HepG2 (cell line): ENCODE data around the gene RTN4RL2. TPM values are rescaled to one million over a fixed set of nuclear protein-coding genes. Genes with fewer than 3 reads are reported as not detected.
A peak's percentile ranks its signal among the peaks of the same experiment; 100 is the strongest.

Experiments
- ATAC-seq: fragments of 200-7000 bp; cut with Tn5 transposase; 3 replicates; pipeline ENCODE4 v1.9.1; 2020; ENCODE audit warnings: mild to moderate bottlenecking, moderate library complexity
- BruUV-seq: library from RNA; stranded (reverse); fragments of 400-500 nt; replicated peaks from 2 replicates; lab custom pipeline; 2021; lab: Mats Ljungman, UMichigan
- CTCF ChIA-PET: fragments of 300-600 bp; formaldehyde crosslinking; extraction: SDS; loops from one replicate; lab custom pipeline; 2021; ENCODE audit warnings: low total read pairs, inconsistent platforms, low intra/inter-chr PET ratio; lab: Yijun Ruan, JAX
- POLR2A ChIA-PET: fragments of 350-600 bp; sonication (Branson Sonifier 250); formaldehyde crosslinking; loops from one replicate; lab custom pipeline; 2020; ENCODE audit warnings: antibody characterized with exemption, inconsistent platforms; lab: Yijun Ruan, JAX
- DNase-seq: peaks from one replicate; pipeline ENCODE4 v3.0.0-alpha.2; 2015; ENCODE audit warnings: low spot score
- FAIRE-seq: peaks from 3 replicates; lab custom pipeline; 2011; peaks lifted over from hg19 to GRCh38; lab: Jason Lieb, UNC
- H2AFZ ChIP-seq: one replicate; pipeline ENCODE4 v1.6.1; 2011; ENCODE audit warnings: low read length, inconsistent platforms
- H3K27ac ChIP-seq: fragments of 300-600 bp; 3 replicates; pipeline ENCODE4 v1.8.0; 2011; ENCODE audit warnings: mixed run types, mild to moderate bottlenecking, mixed read lengths, low read length, inconsistent platforms; ENCODE audit not compliant: insufficient read depth; ENCODE audit errors: extremely low read length
- H3K27me3 ChIP-seq, 2 experiments: fragments of 200-600 bp in 1 of 2; 2 replicates in 1 of 2; 3 replicates in 1 of 2; pipeline versions ENCODE4 v1.6.0 to v1.8.0; 2011; ENCODE audit warnings: low read length in 2 of 2, mild to moderate bottlenecking in 2 of 2, moderate library complexity in 2 of 2, inconsistent platforms in 1 of 2; ENCODE audit not compliant: insufficient read depth in 2 of 2, control insufficient read depth in 1 of 2
- H3K36me3 ChIP-seq, 2 experiments: fragments of 200-600 bp in 1 of 2; replicated peaks in 1 of 2; 2 replicates in 1 of 2; 3 replicates in 1 of 2; pipeline versions ENCODE4 v1.5.1 to v1.8.0; 2011; ENCODE audit warnings: low read length in 2 of 2, inconsistent platforms in 1 of 2; ENCODE audit not compliant: insufficient read depth in 2 of 2, control insufficient read depth in 1 of 2
- H3K4me1 ChIP-seq: 2 replicates; pipeline ENCODE4 v1.5.1; 2012; ENCODE audit warnings: low read length, inconsistent platforms; ENCODE audit not compliant: insufficient read depth
- H3K4me2 ChIP-seq: 2 replicates; pipeline ENCODE4 v1.6.0; 2011; ENCODE audit warnings: low read depth, low read length, inconsistent platforms
- H3K4me3 ChIP-seq, 3 experiments: fragments of 200-600 bp in 1 of 3; sonication (generic), shearing (Covaris generic) in 1 of 3; replicated peaks in 1 of 3; 2 replicates each; pipeline ENCODE4 v1.5.1; 2011 to 2016; ENCODE audit warnings: low read length in 3 of 3, inconsistent platforms in 2 of 3, low read depth in 2 of 3, mild to moderate bottlenecking in 2 of 3, control low read depth in 1 of 3, mixed read lengths in 1 of 3; ENCODE audit not compliant: insufficient read depth in 1 of 3
- H3K79me2 ChIP-seq: one replicate; pipeline ENCODE4 v1.6.1; 2011; ENCODE audit warnings: low read length, inconsistent platforms; ENCODE audit not compliant: insufficient read depth
- H3K9ac ChIP-seq: 2 replicates; pipeline ENCODE4 v1.6.0; 2011; ENCODE audit warnings: mild to moderate bottlenecking, low read depth, low read length, inconsistent platforms; ENCODE audit not compliant: insufficient read depth
- H3K9me3 ChIP-seq: 2 replicates; pipeline ENCODE4 v1.5.1; 2012; ENCODE audit warnings: mild to moderate bottlenecking, low read length
- H4K20me1 ChIP-seq: 2 replicates; pipeline ENCODE4 v1.6.0; 2011; ENCODE audit warnings: inconsistent platforms, mild to moderate bottlenecking, low read length, moderate library complexity; ENCODE audit not compliant: insufficient read depth
- AGO2 ChIP-seq: fragments of 200-400 bp; formaldehyde crosslinking; optimal IDR thresholded peaks from 2 replicates; pipeline ENCODE3; 2017; ENCODE audit warnings: mild to moderate bottlenecking, low read depth, low read length, moderate library complexity
- AKAP8 ChIP-seq: sonication (generic); formaldehyde crosslinking; IDR thresholded peaks from 2 replicates; pipeline ENCODE4 v1.5.1; 2020; ENCODE audit warnings: mild to moderate bottlenecking, missing genetic modification reagents
- CHD4 ChIP-seq: fragments of 200-600 bp; sonication (generic); IDR thresholded peaks from 2 replicates; pipeline ENCODE4 v1.7.0; 2017; ENCODE audit warnings: mild to moderate bottlenecking, low read length, borderline replicate concordance
- HMG20B ChIP-seq: conservative IDR thresholded peaks from 2 replicates; pipeline ENCODE4 v1.6.1; 2016; ENCODE audit warnings: missing genetic modification reagents, missing compliant biosample characterization
- HNRNPL ChIP-seq: fragments of 200-400 bp; formaldehyde crosslinking; IDR thresholded peaks from 2 replicates; pipeline ENCODE4 v1.6.1; 2017; ENCODE audit warnings: mild to moderate bottlenecking, low read depth, low read length
- ISL2 ChIP-seq: sonication (generic); formaldehyde crosslinking; IDR thresholded peaks from 2 replicates; pipeline ENCODE4 v1.5.0; 2020; ENCODE audit warnings: missing genetic modification reagents
- LCORL ChIP-seq, 2 experiments: fragments of 450-650 bp in 1 of 2; sonication (generic) in 1 of 2; formaldehyde crosslinking in 1 of 2; IDR thresholded peaks; 2 replicates each; pipeline versions ENCODE4 v1.5.0 to v1.6.1; 2017 to 2020; ENCODE audit warnings: antibody characterized with exemption in 1 of 2, missing genetic modification reagents in 1 of 2
- MAFF ChIP-seq: IDR thresholded peaks from 2 replicates; pipeline ENCODE4 v1.6.1; 2011; ENCODE audit warnings: low read depth, low read length, improper control_type of control experiment
- MZF1 ChIP-seq: sonication (generic); formaldehyde crosslinking; IDR thresholded peaks from 2 replicates; pipeline ENCODE4 v1.8.1; 2023; ENCODE audit warnings: mild to moderate bottlenecking, missing genetic modification reagents, borderline replicate concordance
- NFYC ChIP-seq: IDR thresholded peaks from 2 replicates; pipeline ENCODE4 v1.6.1; 2016; ENCODE audit warnings: missing genetic modification reagents, missing compliant biosample characterization
- NRL ChIP-seq: sonication (generic); formaldehyde crosslinking; IDR thresholded peaks from 2 replicates; pipeline ENCODE4 v1.5.0; 2020; ENCODE audit warnings: missing genetic modification reagents, mild to moderate bottlenecking, moderate library complexity, borderline replicate concordance
- SNRNP70 ChIP-seq: fragments of 200-400 bp; formaldehyde crosslinking; IDR thresholded peaks from 2 replicates; pipeline ENCODE4 v1.6.1; 2017; ENCODE audit warnings: mild to moderate bottlenecking, low read depth, low read length, moderate library complexity
- WIZ ChIP-seq: sonication (generic); formaldehyde crosslinking; IDR thresholded peaks from 2 replicates; pipeline ENCODE4 v1.5.1; 2020; ENCODE audit warnings: mild to moderate bottlenecking, missing genetic modification reagents
- ZNF180 ChIP-seq: sonication (generic); formaldehyde crosslinking; IDR thresholded peaks from 2 replicates; pipeline ENCODE4 v1.4.0; 2020; ENCODE audit warnings: low read depth, missing genetic modification reagents, borderline replicate concordance
- ZNF350 ChIP-seq: sonication (generic); formaldehyde crosslinking; IDR thresholded peaks from 2 replicates; pipeline ENCODE4 v1.4.0; 2020; ENCODE audit warnings: mild to moderate bottlenecking, low read depth, missing genetic modification reagents, borderline replicate concordance
- ZNF749 ChIP-seq: sonication (generic); formaldehyde crosslinking; IDR thresholded peaks from 2 replicates; pipeline ENCODE4 v1.8.0; 2022; ENCODE audit warnings: mild to moderate bottlenecking, missing genetic modification reagents, moderate library complexity, borderline replicate concordance
- ZSCAN30 ChIP-seq: sonication (generic); formaldehyde crosslinking; IDR thresholded peaks from 2 replicates; pipeline ENCODE4 v1.5.0; 2020; ENCODE audit warnings: mild to moderate bottlenecking, missing genetic modification reagents
- WGBS: methylation state at CpG from one replicate; pipeline ENCODE4 v1.1.6; 2017; ENCODE audit warnings: low lambda C conversion rate; 5-methylcytosine and 5-hydroxymethylcytosine counted together
- in situ Hi-C: cut with HindIII; loops from 2 replicates; pipeline ENCODE4 v1.10.0; 2017; ENCODE audit warnings: low pct_unique_long_range_greater_than_20kb; ENCODE audit not compliant: extremely low pct_ligation_motif_present
- intact Hi-C: fragments of 100-400 bp; cut with micrococcal nuclease; formaldehyde crosslinking; loops from one replicate; pipeline ENCODE4 v1.10.0; 2022; ENCODE audit not compliant: unreplicated experiment
- polyA plus RNA-seq, 8 experiments: library from polyadenylated mRNA; depleted of rRNA in 3 of 8; stranded (reverse) in 7 of 8; unstranded in 1 of 8; fragments of >200 nt; fragmentation: Illumina TruSeq in 4 of 8; extraction: Trizol in 4 of 8; gene quantifications; 2 replicates each; pipeline versions ENCODE4 v1.2.1 to v1.2.3, GENCODE V29; 2011 to 2016; ENCODE audit warnings: low read depth in 4 of 8, missing spikeins in 1 of 8, mixed read lengths in 1 of 8; ENCODE audit not compliant: insufficient read depth in 1 of 8
- total RNA-seq, 5 experiments: library from RNA; depleted of rRNA; stranded (reverse); fragments of >200 nt; fragmentation: Illumina TruSeq; extraction: Trizol; gene quantifications; 2 replicates each; pipeline ENCODE4 v1.2.3, GENCODE V29; 2016; ENCODE audit warnings: low read depth in 1 of 5
- TF ChIP-seq, protein P1 (sequence below): sonication (generic); formaldehyde crosslinking; IDR thresholded peaks from 2 replicates; pipeline ENCODE4 v1.5.0; 2020; ENCODE audit warnings: missing genetic modification reagents
- TF ChIP-seq, protein P2 (sequence below): sonication (generic); formaldehyde crosslinking; conservative IDR thresholded peaks from 2 replicates; pipeline ENCODE4 v1.5.0; 2020; ENCODE audit warnings: missing genetic modification reagents
- TF ChIP-seq, protein P3 (sequence below): sonication (generic); formaldehyde crosslinking; IDR thresholded peaks from 2 replicates; pipeline ENCODE4 v1.5.1; 2020; ENCODE audit warnings: missing genetic modification reagents, mild to moderate bottlenecking, borderline replicate concordance

The RTN4RL2 gene
- total and polyA plus RNA-seq, 2 of the 13 experiments (the other 11 are each of a cell fraction or from before 2014, with no cell fraction given): 1.3 to 4.3 TPM

DNA sequence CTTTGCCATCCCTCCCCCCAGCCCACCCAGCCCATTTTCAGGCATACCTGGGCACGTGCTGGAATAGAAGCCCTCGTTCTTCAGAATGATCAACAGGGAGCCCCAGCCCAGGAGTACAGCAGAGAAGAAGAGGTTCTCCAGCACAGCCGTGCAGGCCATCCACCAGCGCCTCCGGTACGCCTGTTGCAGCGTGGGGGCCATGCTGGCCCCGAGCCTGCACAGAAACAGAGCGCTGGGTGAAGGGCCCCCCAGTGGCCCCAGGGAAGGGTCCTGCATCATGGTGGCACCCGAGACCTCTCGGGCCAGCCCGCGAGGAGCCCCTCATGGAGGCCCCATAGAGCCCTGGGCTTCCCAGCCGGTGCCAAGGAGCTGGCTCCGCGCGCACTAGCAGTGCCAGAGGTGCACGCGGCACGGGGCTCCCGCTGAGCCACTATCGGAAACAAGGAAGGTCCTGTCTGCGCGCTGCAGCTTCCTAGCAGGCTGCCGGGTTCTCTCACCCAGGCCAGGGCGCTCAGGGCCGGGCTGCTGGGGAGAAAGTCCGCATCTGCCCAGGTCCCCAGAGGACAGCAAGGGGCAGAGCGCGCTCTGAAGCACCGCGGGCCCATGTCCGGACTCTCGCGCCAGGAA, 53.7 kb downstream of the RTN4RL2 start:
- no TSS peak for BruUV-seq
- Histone ChIP-seq H3K36me3 (peaks cover 0 to 13% of the 10 kb centered on the region in 2 experiments; a peak in 1 of 5 replicates), H2AFZ (no peak overlapping the region), H3K27me3 (no peaks in the 10 kb centered on the region), H3K4me3 (peak overlapping the region; percentile 76 to 95 (median 86)), H3K27ac (peak overlapping the region; percentile 82), H3K9ac (peak overlapping the region; percentile 85), H3K4me1 (peaks cover 61% of the 10 kb centered on the region), H3K79me2 (peaks cover 50% of the 10 kb centered on the region), H3K9me3 (no peaks in the 10 kb centered on the region), H3K4me2 (peak overlapping the region; percentile 96), H4K20me1 (no peaks in the 10 kb centered on the region)
- no peak for FAIRE-seq
- 0% methylated on average over 4 of the region's 35 CpGs for WGBS
- DNase-seq: no peak
- peak; percentile 68 for ATAC-seq
- intact Hi-C loops: loop anchor here (1.0 kb wide), 1 partner anchor 16 kb away; the partner anchor contains the start of gene TIMM10
- in situ Hi-C loops: no loop called here
- CTCF ChIA-PET: interaction anchor here (1.5 kb wide), 1 partner anchor 11 kb away, joined by 4 read pairs; no protein-coding TSS in a partner anchor
- POLR2A ChIA-PET: interaction anchor here (0.8 to 6.9 kb wide), 7 partner anchors 10 to 56 kb away, joined by 3 to 111 read pairs (median 42); partner anchors contain the start of gene TIMM10
- no peak for TF ChIP-seq MAFF
- TF ChIP-seq, protein P1, sequence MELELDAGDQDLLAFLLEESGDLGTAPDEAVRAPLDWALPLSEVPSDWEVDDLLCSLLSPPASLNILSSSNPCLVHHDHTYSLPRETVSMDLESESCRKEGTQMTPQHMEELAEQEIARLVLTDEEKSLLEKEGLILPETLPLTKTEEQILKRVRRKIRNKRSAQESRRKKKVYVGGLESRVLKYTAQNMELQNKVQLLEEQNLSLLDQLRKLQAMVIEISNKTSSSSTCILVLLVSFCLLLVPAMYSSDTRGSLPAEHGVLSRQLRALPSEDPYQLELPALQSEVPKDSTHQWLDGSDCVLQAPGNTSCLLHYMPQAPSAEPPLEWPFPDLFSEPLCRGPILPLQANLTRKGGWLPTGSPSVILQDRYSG: 0 out of 2 replicates have a peak, but pooled peaks have one; percentile 40
- TF ChIP-seq CHD4: peak; percentile 38; the same call in 1 of the 2 replicates
- TF ChIP-seq, protein P2, sequence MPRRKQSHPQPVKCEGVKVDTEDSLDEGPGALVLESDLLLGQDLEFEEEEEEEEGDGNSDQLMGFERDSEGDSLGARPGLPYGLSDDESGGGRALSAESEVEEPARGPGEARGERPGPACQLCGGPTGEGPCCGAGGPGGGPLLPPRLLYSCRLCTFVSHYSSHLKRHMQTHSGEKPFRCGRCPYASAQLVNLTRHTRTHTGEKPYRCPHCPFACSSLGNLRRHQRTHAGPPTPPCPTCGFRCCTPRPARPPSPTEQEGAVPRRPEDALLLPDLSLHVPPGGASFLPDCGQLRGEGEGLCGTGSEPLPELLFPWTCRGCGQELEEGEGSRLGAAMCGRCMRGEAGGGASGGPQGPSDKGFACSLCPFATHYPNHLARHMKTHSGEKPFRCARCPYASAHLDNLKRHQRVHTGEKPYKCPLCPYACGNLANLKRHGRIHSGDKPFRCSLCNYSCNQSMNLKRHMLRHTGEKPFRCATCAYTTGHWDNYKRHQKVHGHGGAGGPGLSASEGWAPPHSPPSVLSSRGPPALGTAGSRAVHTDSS: no peak
- TF ChIP-seq WIZ (CRISPR knock-in tag): no peak; the same call in 1 of the 2 replicates
- 0 out of 2 replicates have a peak, but pooled peaks have one; percentile 42 for TF ChIP-seq MZF1 (CRISPR knock-in tag)
- TF ChIP-seq NFYC (CRISPR knock-in tag): 0 out of 2 replicates have a peak, but pooled peaks have one; percentile 4
- peak; percentile 75 for TF ChIP-seq AGO2
- 0 out of 2 replicates have a peak, but pooled peaks have one; percentile 23 for TF ChIP-seq ISL2 (CRISPR knock-in tag)
- no peak for TF ChIP-seq LCORL (IDR thresholded peaks at IDR 0.05)
- no peak for TF ChIP-seq LCORL (CRISPR knock-in tag; IDR thresholded peaks at IDR 0.05)
- TF ChIP-seq AKAP8: no peak
- TF ChIP-seq, protein P3, sequence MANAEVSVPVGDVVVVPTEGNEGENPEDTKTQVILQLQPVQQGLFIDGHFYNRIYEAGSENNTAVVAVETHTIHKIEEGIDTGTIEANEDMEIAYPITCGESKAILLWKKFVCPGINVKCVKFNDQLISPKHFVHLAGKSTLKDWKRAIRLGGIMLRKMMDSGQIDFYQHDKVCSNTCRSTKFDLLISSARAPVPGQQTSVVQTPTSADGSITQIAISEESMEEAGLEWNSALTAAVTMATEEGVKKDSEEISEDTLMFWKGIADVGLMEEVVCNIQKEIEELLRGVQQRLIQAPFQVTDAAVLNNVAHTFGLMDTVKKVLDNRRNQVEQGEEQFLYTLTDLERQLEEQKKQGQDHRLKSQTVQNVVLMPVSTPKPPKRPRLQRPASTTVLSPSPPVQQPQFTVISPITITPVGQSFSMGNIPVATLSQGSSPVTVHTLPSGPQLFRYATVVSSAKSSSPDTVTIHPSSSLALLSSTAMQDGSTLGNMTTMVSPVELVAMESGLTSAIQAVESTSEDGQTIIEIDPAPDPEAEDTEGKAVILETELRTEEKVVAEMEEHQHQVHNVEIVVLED (CRISPR knock-in tag): no peak
- TF ChIP-seq ZNF350 (CRISPR knock-in tag): peak; percentile 16; the same call in 1 of the 2 replicates
- no peak for TF ChIP-seq HMG20B (CRISPR knock-in tag)
- TF ChIP-seq ZNF180 (CRISPR knock-in tag): no peak
- 0 out of 2 replicates have a peak, but pooled peaks have one; percentile 50 for TF ChIP-seq ZSCAN30 (CRISPR knock-in tag)
- TF ChIP-seq HNRNPL: peak; percentile 58
- TF ChIP-seq NRL: peak; percentile 41
- 0 out of 2 replicates have a peak, but pooled peaks have one; percentile 19 for TF ChIP-seq ZNF749 (CRISPR knock-in tag)
- TF ChIP-seq SNRNP70: no peak
